ENCODE results near the gene SYTL4. TPM values are rescaled to one million over a fixed set of nuclear protein-coding genes. Genes with fewer than 3 reads are reported as not detected.
A peak's percentile ranks its signal among the peaks of the same experiment; 100 is the strongest.

The SYTL4 gene
- total RNA-seq, 1 donor from 2014 or later: 16.4 TPM

GRCh38 chrX:100635989-100636320 lies 96.0 kb downstream of the SYTL4 start:
- Histone ChIP-seq H3K36me3 (no peaks in the 10 kb centered on the region), H3K27ac (peak overlapping the region; percentile 55), H3K27me3 (no peaks in the 10 kb centered on the region), H3K4me3 (peak overlapping the region; percentile 58), H3K9me3 (no peaks in the 10 kb centered on the region), H3K4me1 (no peaks in the 10 kb centered on the region)
- TF ChIP-seq CTCF (IDR thresholded peaks at IDR 0.05): no peak
- ATAC-seq: peak; percentile 47
- intact Hi-C loops (cut with DNase I): no loop called here
- DNase-seq: no peak

GRCh38 chrX:100635040-100635439 lies 96.9 kb downstream of the SYTL4 start:
- DNase-seq: no peak
- no peak overlapping the region for H3K4me3 ChIP-seq
- ATAC-seq: no peak

GRCh38 chrX:100625985-100626491 lies 105.9 kb downstream of the SYTL4 start:
- Histone ChIP-seq H3K27me3 (no peaks in the 10 kb centered on the region), H3K4me3 (no peak overlapping the region), H3K9me3 (no peaks in the 10 kb centered on the region), H3K27ac (no peak overlapping the region), H3K36me3 (no peaks in the 10 kb centered on the region), H3K4me1 (no peaks in the 10 kb centered on the region)
- intact Hi-C loops (cut with DNase I): no loop called here
- DNase-seq (no peak), ATAC-seq (no peak)
- no peak for TF ChIP-seq CTCF (IDR thresholded peaks at IDR 0.05)

More at GRCh38 chrX:100635040-100635439, 96.9 kb downstream of the SYTL4 start:
- Histone ChIP-seq H3K27me3 (no peaks in the 10 kb centered on the region), H3K9me3 (no peaks in the 10 kb centered on the region), H3K27ac (no peak overlapping the region), H3K4me1 (no peaks in the 10 kb centered on the region), H3K36me3 (no peaks in the 10 kb centered on the region)
- TF ChIP-seq CTCF (IDR thresholded peaks at IDR 0.05): no peak
- intact Hi-C loops (cut with DNase I): no loop called here

Other genes starting within 250 kb of the SYTL4 start
- not detected for gene TNMD, start 147.2 kb downstream of the SYTL4 start, total RNA-seq
- gene TSPAN6, start 95.3 kb downstream of the SYTL4 start, total RNA-seq: 13.9 TPM
- 39.1 TPM for gene SRPX2, start 87.9 kb downstream of the SYTL4 start, total RNA-seq
- 12.2 TPM for gene CSTF2, start 88.3 kb upstream of the SYTL4 start, total RNA-seq
- not detected for gene NOX1, start 142.2 kb upstream of the SYTL4 start, total RNA-seq
- 8.4 TPM for gene XKRX, start 196.8 kb upstream of the SYTL4 start, total RNA-seq
- gene ARL13A, start 237.6 kb upstream of the SYTL4 start, total RNA-seq: not detected

Measured in upper lobe of right lung (tissue), 1 donor.